Effector memory CD8-positive, alpha-beta T cell (primary cell): ENCODE data around the gene MRPL20.
"Not testable (repeated sequence)": the region's sequence is repeated elsewhere in the genome, so short reads cannot be mapped to it uniquely, and the experiment has no call there.

Experiments used
- ATAC-seq: fragments of 150-1000 bp; cut with Tn5 transposase; replicated peaks from 2 replicates; pipeline ENCODE4 v1.10.0; 2021; ENCODE audit warnings: mild to moderate bottlenecking, moderate library complexity
- DNase-seq, 3 experiments: peaks; one replicate each; pipeline ENCODE4 v3.0.0; 2021
- H3K27ac Mint-ChIP-seq, 2 donors: one replicate each; pipeline ENCODE4 v1.8.0; 2022; ENCODE audit warnings: mild to moderate bottlenecking in 2 of 2, mixed read lengths in 2 of 2, moderate library complexity in 2 of 2
- H3K27me3 Mint-ChIP-seq, 2 donors: one replicate each; pipeline ENCODE4 v1.8.0; 2022; ENCODE audit warnings: mixed read lengths in 2 of 2
- H3K36me3 Mint-ChIP-seq: one replicate; pipeline ENCODE4 v1.8.0; 2022; ENCODE audit warnings: mild to moderate bottlenecking, moderate library complexity, mixed read lengths; ENCODE audit not compliant: insufficient read depth
- H3K4me1 Mint-ChIP-seq, 2 donors: one replicate each; pipeline ENCODE4 v1.8.0; 2022; ENCODE audit warnings: low read depth in 2 of 2, mixed read lengths in 2 of 2
- H3K4me3 Mint-ChIP-seq, 2 donors: one replicate each; pipeline ENCODE4 v1.8.0; 2022; ENCODE audit warnings: mild to moderate bottlenecking in 2 of 2, mixed read lengths in 2 of 2, moderate library complexity in 2 of 2
- H3K9me3 Mint-ChIP-seq, 2 donors: one replicate each; pipeline ENCODE4 v1.8.0; 2022; ENCODE audit warnings: mixed read lengths in 2 of 2

Gene MRPL20

GRCh38 chr1:1418464-1419362, 11.6 kb upstream of the MRPL20 start:
- no peak overlapping the region for H3K27ac Mint-ChIP-seq
- H3K9me3 Mint-ChIP-seq = no peaks in the 10 kb centered on the region

GRCh38 chr1:1417825-1418463, 10.9 kb upstream of the MRPL20 start:
- H3K9me3 Mint-ChIP-seq, H3K36me3 Mint-ChIP-seq, H3K4me3 Mint-ChIP-seq, DNase-seq, H3K27ac Mint-ChIP-seq, ATAC-seq, H3K4me1 Mint-ChIP-seq: not testable (repeated sequence)
- peaks cover 6 to 24% of the 10 kb centered on the region in 2 donors for H3K27me3 Mint-ChIP-seq

More at GRCh38 chr1:1418464-1419362, 11.6 kb upstream of the MRPL20 start:
- H3K36me3 Mint-ChIP-seq = no peaks in the 10 kb centered on the region
- DNase-seq (no peak), ATAC-seq (no peak)
- no peak overlapping the region for H3K4me3 Mint-ChIP-seq
- H3K27me3 Mint-ChIP-seq = peaks cover 8 to 27% of the 10 kb centered on the region in 2 donors
- H3K4me1 Mint-ChIP-seq = no peaks in the 10 kb centered on the region

GRCh38 chr1:1417396-1417795, 10.3 kb upstream of the MRPL20 start:
- not testable (repeated sequence) for DNase-seq, H3K4me3 Mint-ChIP-seq, H3K27ac Mint-ChIP-seq, H3K36me3 Mint-ChIP-seq, H3K9me3 Mint-ChIP-seq, H3K4me1 Mint-ChIP-seq, ATAC-seq
- H3K27me3 Mint-ChIP-seq = peaks cover under 1 to 18% of the 10 kb centered on the region in 2 donors

- no peak overlapping the region for H3K27ac Mint-ChIP-seq
- no peak overlapping the region for H3K4me3 Mint-ChIP-seq
- H3K36me3 Mint-ChIP-seq = no peaks in the 10 kb centered on the region
- no peaks in the 10 kb centered on the region for H3K9me3 Mint-ChIP-seq
- peaks cover 0 to 4% of the 10 kb centered on the region in 2 donors for H3K27me3 Mint-ChIP-seq
- no peak for DNase-seq
- ATAC-seq = no peak
- no peaks in the 10 kb centered on the region for H3K4me1 Mint-ChIP-seq
Measured at GRCh38 chr1:1415751-1416150, 8.7 kb upstream of the MRPL20 start.

GRCh38 chr1:1412311-1412902, 5.3 kb upstream of the MRPL20 start:
- H3K27ac Mint-ChIP-seq, H3K36me3 Mint-ChIP-seq, H3K9me3 Mint-ChIP-seq, H3K4me3 Mint-ChIP-seq, H3K4me1 Mint-ChIP-seq, H3K27me3 Mint-ChIP-seq, DNase-seq, ATAC-seq: not testable (repeated sequence)

GRCh38 chr1:1411626-1412025, 4.5 kb upstream of the MRPL20 start:
- Mint-ChIP-seq H3K36me3 (peaks cover 10% of the 10 kb centered on the region), H3K4me1 (peaks cover 4 to 8% of the 10 kb centered on the region in 2 donors), H3K27me3 (no peaks in the 10 kb centered on the region), H3K27ac (peak overlapping the region in 1 of 2 donors; percentile 31), H3K4me3 (no peak overlapping the region), H3K9me3 (no peaks in the 10 kb centered on the region)
- DNase-seq (no peak), ATAC-seq (no peak)

GRCh38 chr1:1410238-1410637, 3.1 kb upstream of the MRPL20 start:
- not testable (repeated sequence) for H3K9me3 Mint-ChIP-seq, ATAC-seq, H3K27me3 Mint-ChIP-seq, H3K27ac Mint-ChIP-seq, H3K4me3 Mint-ChIP-seq, DNase-seq
- peaks cover 8 to 14% of the 10 kb centered on the region in 2 donors for H3K4me1 Mint-ChIP-seq
- H3K36me3 Mint-ChIP-seq = peaks cover 23% of the 10 kb centered on the region

- peak; percentile 21 for ATAC-seq
- peaks cover 48% of the 10 kb centered on the region for H3K36me3 Mint-ChIP-seq
- H3K9me3 Mint-ChIP-seq = no peaks in the 10 kb centered on the region
- H3K27ac Mint-ChIP-seq = peak overlapping the region; percentile 91 to 95
- peak in 2 of 3 experiments; percentile 16 to 23 for DNase-seq
- no peaks in the 10 kb centered on the region for H3K27me3 Mint-ChIP-seq
- H3K4me1 Mint-ChIP-seq = peaks cover 15 to 18% of the 10 kb centered on the region in 2 donors
- H3K4me3 Mint-ChIP-seq = peak overlapping the region; percentile 88 to 90
Measured at GRCh38 chr1:1407636-1408318, 684 bp upstream of the MRPL20 start.

GRCh38 chr1:1406101-1406820, 832 bp downstream of the MRPL20 start:
- Mint-ChIP-seq H3K9me3 (no peaks in the 10 kb centered on the region), H3K36me3 (peaks cover 63% of the 10 kb centered on the region), H3K27ac (peak overlapping the region; percentile 91 to 95), H3K27me3 (no peaks in the 10 kb centered on the region), H3K4me1 (peaks cover 21 to 22% of the 10 kb centered on the region in 2 donors), H3K4me3 (peak overlapping the region; percentile 88 to 90)
- DNase-seq (no peak), ATAC-seq (no peak)

- H3K27me3 Mint-ChIP-seq = no peaks in the 10 kb centered on the region
- peaks cover 87% of the 10 kb centered on the region for H3K36me3 Mint-ChIP-seq
- peak overlapping the region in 1 of 2 donors; percentile 23 for H3K27ac Mint-ChIP-seq
- ATAC-seq (no peak), DNase-seq (no peak)
- H3K4me3 Mint-ChIP-seq = peak overlapping the region; percentile 9 to 59
- H3K4me1 Mint-ChIP-seq = peaks cover 39 to 40% of the 10 kb centered on the region in 2 donors
- H3K9me3 Mint-ChIP-seq = no peaks in the 10 kb centered on the region
Measured at GRCh38 chr1:1403653-1404052, 3.4 kb downstream of the MRPL20 start.

GRCh38 chr1:1402901-1403392, 4.1 kb downstream of the MRPL20 start:
- H3K9me3 Mint-ChIP-seq, DNase-seq, H3K27me3 Mint-ChIP-seq, ATAC-seq: not testable (repeated sequence)
- Mint-ChIP-seq H3K27ac (peak overlapping the region in 1 of 2 donors; percentile 23), H3K36me3 (peaks cover 94% of the 10 kb centered on the region), H3K4me1 (peaks cover 39 to 41% of the 10 kb centered on the region in 2 donors), H3K4me3 (peak overlapping the region; percentile 27 to 59)

- Mint-ChIP-seq H3K27ac (peak overlapping the region; percentile 67 to 83), H3K4me3 (no peak overlapping the region)
Measured at GRCh38 chr1:1402072-1402900, 4.8 kb downstream of the MRPL20 start.

More at GRCh38 chr1:1402072-1402900, 4.8 kb downstream of the MRPL20 start:
- ATAC-seq (no peak), DNase-seq (no peak)
- peaks cover 40 to 41% of the 10 kb centered on the region in 2 donors for H3K4me1 Mint-ChIP-seq
- H3K36me3 Mint-ChIP-seq = peaks cover 95% of the 10 kb centered on the region
- no peaks in the 10 kb centered on the region for H3K9me3 Mint-ChIP-seq
- H3K27me3 Mint-ChIP-seq = no peaks in the 10 kb centered on the region
